Nucleus accumbens (tissue), 56 donors: ENCODE results near the gene MAMLD1.

Experiments
- DNase-seq, 56 donors: peaks; one replicate each; lab custom pipeline; 2025; lab: John Stamatoyannopoulos, UW

The MAMLD1 gene

GRCh38 chrX:150352114-150352513 is 11.0 kb upstream of the MAMLD1 start:
- DNase-seq, result no peak

- no peak for DNase-seq
Measured at GRCh38 chrX:150352581-150352980, 10.5 kb upstream of the MAMLD1 start.

GRCh38 chrX:150355913-150356312 is 7.2 kb upstream of the MAMLD1 start:
- DNase-seq, result no peak

GRCh38 chrX:150357790-150358189 is 5.3 kb upstream of the MAMLD1 start:
- no peak for DNase-seq

- DNase-seq, result no peak
Measured at GRCh38 chrX:150358651-150359050, 4.5 kb upstream of the MAMLD1 start.

GRCh38 chrX:150360331-150360730 is 2.8 kb upstream of the MAMLD1 start:
- no peak for DNase-seq

GRCh38 chrX:150361070-150361776 is 1.9 kb upstream of the MAMLD1 start:
- DNase-seq, result no peak

GRCh38 chrX:150361777-150362351 is 1.3 kb upstream of the MAMLD1 start:
- DNase-seq, result peak in 6 of 56 donors; percentile 1 to 23 (median 11)

- DNase-seq, result peak in 35 of 56 donors; percentile 2 to 56 (median 30)
Measured at GRCh38 chrX:150363561-150364346, 637 bp downstream of the MAMLD1 start.

- DNase-seq, result peak in 17 of 56 donors; percentile 11 to 55 (median 39)
Measured at GRCh38 chrX:150364347-150365050, 1.4 kb downstream of the MAMLD1 start.

- peak in 53 of 56 donors; percentile 24 to 86 (median 72) for DNase-seq
Measured at GRCh38 chrX:150365051-150365989, 2.2 kb downstream of the MAMLD1 start.

- DNase-seq, result peak in 35 of 56 donors; percentile 1 to 56 (median 19)
Measured at GRCh38 chrX:150365990-150366911, 3.1 kb downstream of the MAMLD1 start.

- DNase-seq, result peak in 2 of 56 donors; percentile 12 to 30
Measured at GRCh38 chrX:150366951-150367545, 3.9 kb downstream of the MAMLD1 start.

- DNase-seq, result no peak
Measured at GRCh38 chrX:150370589-150371312, 7.6 kb downstream of the MAMLD1 start.

GRCh38 chrX:150371877-150372276 is 8.8 kb downstream of the MAMLD1 start:
- DNase-seq, result no peak

- DNase-seq, result peak in 35 of 56 donors; percentile 1 to 58 (median 32)
Measured at GRCh38 chrX:150372280-150372679, 9.2 kb downstream of the MAMLD1 start.

GRCh38 chrX:150372756-150373155 is 9.6 kb downstream of the MAMLD1 start:
- DNase-seq, result no peak
